Choroid plexus epithelial cell (primary cell): ENCODE data around the gene ADI1.
"Not testable (repeated sequence)": the region's sequence is repeated elsewhere in the genome, so short reads cannot be mapped to it uniquely, and the experiment has no call there.

ENCODE experiments used
- DNase-seq: peaks from one replicate; pipeline ENCODE4 v3.0.0-alpha.2; 2010; ENCODE audit warnings: low read depth
- H3K4me3 ChIP-seq: 2 replicates; pipeline ENCODE4 v1.5.1; 2011; ENCODE audit warnings: low read depth, mild to moderate bottlenecking, control low read depth, low read length, moderate library complexity
- CTCF ChIP-seq: conservative IDR thresholded peaks from 2 replicates; pipeline ENCODE4 v1.5.1; 2011; ENCODE audit warnings: low read depth, mild to moderate bottlenecking, control low read depth, inconsistent platforms, low read length, moderate library complexity

Gene ADI1

GRCh38 chr2:3458396-3459184 is 60.7 kb downstream of the ADI1 start:
- H3K4me3 ChIP-seq = no peak overlapping the region
- no peak for DNase-seq
- no peak for TF ChIP-seq CTCF

GRCh38 chr2:3457524-3458395 is 61.6 kb downstream of the ADI1 start:
- TF ChIP-seq CTCF = no peak
- no peak overlapping the region for H3K4me3 ChIP-seq
- DNase-seq = no peak

- H3K4me3 ChIP-seq = no peak overlapping the region
- DNase-seq = no peak
- TF ChIP-seq CTCF = no peak
Measured at GRCh38 chr2:3456125-3456524, 63.2 kb downstream of the ADI1 start.

- TF ChIP-seq CTCF = no peak
- DNase-seq = no peak
- no peak overlapping the region for H3K4me3 ChIP-seq
Measured at GRCh38 chr2:3454802-3455201, 64.5 kb downstream of the ADI1 start.

GRCh38 chr2:3454005-3454404 is 65.3 kb downstream of the ADI1 start:
- DNase-seq = not testable (repeated sequence)

GRCh38 chr2:3453190-3453999 is 65.9 kb downstream of the ADI1 start:
- peak; percentile 25 for DNase-seq
- H3K4me3 ChIP-seq = no peak overlapping the region

More at GRCh38 chr2:3454005-3454404, 65.3 kb downstream of the ADI1 start:
- not testable (repeated sequence) for H3K4me3 ChIP-seq

More at GRCh38 chr2:3453190-3453999, 65.9 kb downstream of the ADI1 start:
- TF ChIP-seq CTCF = no peak
